Measurements from ENCODE around the gene TSPEAR. TPM values are rescaled to one million over a fixed set of nuclear protein-coding genes. Genes with fewer than 3 reads are reported as not detected.

The TSPEAR gene
- total and polyA plus RNA-seq, 2 of the 13 experiments (the other 11 are each of a cell fraction or from before 2014, with no cell fraction given) = 0.07 to 0.32 TPM

GRCh38 chr21:44448651-44449131 is 262.7 kb downstream of the TSPEAR start (continued):
- TF ChIP-seq TSC22D2 (CRISPR knock-in tag; IDR thresholded peaks at IDR 0.05; ENCODE audit: borderline replicate concordance) (no peak), ZKSCAN8 (CRISPR knock-in tag; IDR thresholded peaks at IDR 0.05; ENCODE audit: borderline replicate concordance) (no peak), TFDP2 (CRISPR knock-in tag; IDR thresholded peaks at IDR 0.05) (no peak), ZNF644 (CRISPR knock-in tag; IDR thresholded peaks at IDR 0.05; ENCODE audit: low read depth) (no peak), ETV6 (CRISPR knock-in tag; conservative IDR thresholded peaks at IDR 0.05) (no peak), ZNF678 (CRISPR knock-in tag; IDR thresholded peaks at IDR 0.05) (no peak), MAF1 (CRISPR knock-in tag; IDR thresholded peaks at IDR 0.05; ENCODE audit: borderline replicate concordance) (no peak), ZBTB3 (CRISPR knock-in tag; IDR thresholded peaks at IDR 0.05; ENCODE audit: borderline replicate concordance, low read depth) (no peak), ASH2L (IDR thresholded peaks at IDR 0.05; ENCODE audit: insufficient read length, low read depth, low read length) (no peak), MXI1 (IDR thresholded peaks at IDR 0.05; ENCODE audit: borderline replicate concordance, low read depth, low read length) (no peak), EED (CRISPR knock-in tag; IDR thresholded peaks at IDR 0.05) (no peak), CREM (IDR thresholded peaks at IDR 0.05) (no peak), CREM (CRISPR knock-in tag; IDR thresholded peaks at IDR 0.05) (no peak), NR3C1 (CRISPR knock-in tag; IDR thresholded peaks at IDR 0.05) (no peak), NFATC3 (CRISPR knock-in tag; IDR thresholded peaks at IDR 0.05) (no peak), ZNF776 (CRISPR knock-in tag; IDR thresholded peaks at IDR 0.05) (no peak), EHMT2 (IDR thresholded peaks at IDR 0.05; ENCODE audit: borderline replicate concordance, low read depth, low read length) (no peak), NCOR1 (IDR thresholded peaks at IDR 0.05; ENCODE audit: borderline replicate concordance, low read length) (no peak), RNF2 (conservative IDR thresholded peaks at IDR 0.05; ENCODE audit: low read depth) (no peak), HOXA3 (CRISPR knock-in tag; IDR thresholded peaks at IDR 0.05) (peak; percentile 19; the same call in 1 of the 2 replicates), HINFP (CRISPR knock-in tag; IDR thresholded peaks at IDR 0.05; ENCODE audit: low read depth) (no peak), ZNF589 (CRISPR knock-in tag; conservative IDR thresholded peaks at IDR 0.05) (no peak), TGIF2 (CRISPR knock-in tag; IDR thresholded peaks at IDR 0.05) (no peak), SCMH1 (CRISPR knock-in tag; IDR thresholded peaks at IDR 0.05; ENCODE audit: borderline replicate concordance) (no peak), ZSCAN22 (CRISPR knock-in tag; IDR thresholded peaks at IDR 0.05) (peak; percentile 95), ZNF737 (CRISPR knock-in tag; IDR thresholded peaks at IDR 0.05; ENCODE audit: borderline replicate concordance) (no peak), RBAK (CRISPR knock-in tag; IDR thresholded peaks at IDR 0.05) (no peak), KLF12 (CRISPR knock-in tag; IDR thresholded peaks at IDR 0.05; ENCODE audit: borderline replicate concordance) (no peak), ZNF276 (CRISPR knock-in tag; IDR thresholded peaks at IDR 0.05; ENCODE audit: low read depth) (no peak), AKAP8 (CRISPR knock-in tag; IDR thresholded peaks at IDR 0.05) (no peak), BRD4 (CRISPR knock-in tag; IDR thresholded peaks at IDR 0.05) (no peak)
